GM18867 (cell line): ENCODE measurements around the gene NACA.
"Not testable (repeated sequence)": the region's sequence is repeated elsewhere in the genome, so short reads cannot be mapped to it uniquely, and the experiment has no call there.

Experiments used
- ATAC-seq: cut with Tn5 transposase; IDR thresholded peaks from one replicate; pipeline ENCODE4 v1.9.1; 2021; ENCODE audit warnings: mild to moderate bottlenecking, moderate library complexity; ENCODE audit not compliant: unreplicated experiment

NACA gene

DNA sequence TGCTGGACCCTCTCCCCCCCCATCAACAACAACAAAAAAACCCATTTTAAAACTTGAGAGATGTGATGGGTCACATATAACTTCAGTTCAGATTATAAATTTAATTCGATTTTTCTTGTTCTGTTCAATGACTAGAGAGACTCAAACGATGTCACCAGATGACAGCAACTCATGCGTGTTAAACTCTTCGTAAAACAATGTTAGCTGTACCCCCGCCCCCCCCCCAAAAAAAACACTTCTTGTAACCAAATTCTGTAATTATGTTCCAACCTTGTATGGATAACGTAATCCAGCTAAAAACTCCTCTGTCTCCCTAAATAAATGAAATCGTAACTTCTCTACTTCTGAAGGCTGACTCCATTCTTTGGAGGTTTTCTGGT lies 614 bp upstream of the NACA start:
- no peak for ATAC-seq

DNA sequence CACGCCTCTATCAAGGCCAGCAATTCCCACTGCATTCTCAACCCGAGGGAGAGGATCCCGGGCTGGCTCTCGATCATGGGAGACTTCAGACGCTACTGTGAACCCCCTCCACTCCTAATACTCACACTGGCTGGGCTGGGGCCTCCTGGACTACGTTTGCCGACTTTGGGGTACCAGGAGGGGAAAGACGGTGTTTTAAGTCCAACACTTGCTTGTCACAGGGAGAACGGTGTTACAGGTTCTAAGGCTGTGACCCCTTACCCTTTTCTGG lies 463 bp downstream of the NACA start:
- peak; percentile 2 for ATAC-seq

DNA sequence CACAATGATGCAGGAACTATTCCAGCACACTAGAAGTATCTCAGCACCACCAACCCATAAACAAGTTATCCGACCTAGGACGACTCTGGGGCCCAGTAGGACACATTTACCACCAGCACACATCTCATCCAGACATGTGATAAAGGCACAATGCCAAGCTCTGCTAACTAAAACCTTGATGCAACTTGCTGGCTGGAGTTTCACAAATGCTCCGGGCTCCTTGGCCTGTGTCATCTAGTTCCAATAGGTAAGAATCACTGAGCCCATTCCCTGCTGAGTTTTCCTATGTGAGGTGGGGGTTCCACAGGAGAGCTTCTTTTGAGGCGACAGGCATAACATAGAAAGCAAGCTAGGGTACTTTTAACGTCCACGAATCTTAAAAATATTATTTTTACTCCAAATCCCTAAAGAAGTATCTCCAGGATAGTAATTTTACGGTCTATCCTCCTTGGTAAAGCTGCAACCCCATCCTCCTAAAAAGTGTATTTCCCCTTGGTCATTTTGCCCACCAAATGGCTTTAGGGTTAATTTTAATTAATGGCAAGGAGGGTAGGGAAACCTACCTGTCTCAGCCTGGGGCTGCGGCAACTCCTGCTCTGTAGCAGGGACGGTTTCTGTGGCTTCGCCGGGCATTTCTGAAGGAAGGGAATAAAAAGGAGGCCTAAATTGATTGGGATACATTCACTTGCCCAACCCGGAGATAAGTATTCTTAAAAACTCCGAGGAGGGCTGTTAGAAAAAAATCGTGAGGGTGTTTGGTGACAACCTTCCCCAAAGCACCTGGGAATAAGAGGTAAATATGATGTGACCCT lies 1.0 kb downstream of the NACA start:
- ATAC-seq = no peak

DNA sequence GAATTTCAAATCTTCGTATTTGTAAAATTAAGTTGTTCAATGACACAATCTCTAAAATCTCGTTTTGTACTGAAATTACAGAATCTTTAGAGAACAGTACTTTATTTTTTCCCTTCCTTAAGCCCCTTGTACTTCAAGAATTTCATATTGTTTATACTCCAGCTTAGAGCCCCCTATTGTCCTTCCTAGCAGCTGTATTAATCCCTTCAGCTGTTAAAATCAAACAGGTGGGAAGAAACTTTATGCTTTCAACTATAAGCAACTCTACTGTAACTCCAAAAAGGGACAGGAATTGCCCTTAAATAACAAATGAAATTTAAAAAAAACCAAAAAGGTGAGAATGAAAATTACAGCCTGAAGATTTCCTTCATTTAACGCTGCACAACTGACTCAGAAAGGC lies 1.7 kb downstream of the NACA start:
- no peak for ATAC-seq

DNA sequence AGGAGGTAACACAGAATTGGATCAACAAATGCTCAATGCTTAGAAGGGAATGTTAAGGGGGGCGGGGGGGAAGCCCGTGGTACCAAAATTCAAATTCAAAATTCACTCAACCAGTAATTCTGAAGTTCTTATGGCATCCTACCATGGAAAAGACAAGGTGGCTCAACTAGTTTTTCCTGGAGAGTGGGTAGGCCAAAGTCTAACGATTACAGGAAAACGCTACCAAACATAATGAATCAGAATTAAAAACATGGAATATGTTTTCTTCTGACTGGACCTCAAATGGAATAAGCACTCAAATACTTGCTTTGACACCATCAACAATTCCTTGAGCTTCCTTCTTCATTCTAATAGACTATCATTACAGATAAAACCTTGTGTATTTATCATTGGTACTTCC lies 2.3 kb downstream of the NACA start:
- no peak for ATAC-seq

DNA sequence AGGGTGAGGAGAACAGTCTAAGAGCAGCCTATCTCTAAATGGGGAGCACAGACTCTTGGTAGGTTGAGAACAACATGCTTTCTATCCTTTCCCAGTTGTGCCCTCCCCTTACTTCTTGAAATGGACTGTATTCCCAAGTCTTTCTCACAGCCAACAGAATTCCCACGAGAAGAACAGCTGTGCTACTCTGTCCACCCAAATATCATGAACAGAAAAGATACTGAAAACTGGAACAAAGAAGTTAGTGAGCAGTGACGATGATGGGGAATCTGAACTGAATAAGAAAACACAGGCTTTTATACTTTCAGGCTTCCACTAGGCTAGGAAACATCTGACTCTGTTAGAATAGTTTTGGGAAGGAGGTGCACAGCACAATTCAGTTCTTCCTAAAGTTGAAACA lies 3.4 kb downstream of the NACA start:
- no peak for ATAC-seq

DNA sequence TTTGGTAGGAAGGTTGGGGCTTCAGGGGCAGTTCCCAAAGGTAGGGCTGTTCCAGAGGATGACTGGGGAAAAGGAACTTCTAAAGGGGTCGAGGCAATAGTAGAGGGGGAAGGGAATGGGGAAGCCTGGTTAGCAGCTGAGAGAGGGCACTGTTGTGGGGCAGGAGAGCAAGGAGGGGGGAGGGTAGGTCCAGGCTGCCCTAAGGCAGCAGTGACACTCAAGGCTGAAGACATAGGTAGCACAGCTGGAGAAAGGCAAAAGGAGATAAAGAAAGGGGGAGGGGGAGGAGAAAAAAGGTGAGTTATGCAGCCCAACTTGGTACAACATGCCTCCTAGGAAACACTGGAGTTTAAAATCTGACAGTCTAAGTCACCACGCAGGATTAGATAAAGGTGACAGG lies 3.9 kb downstream of the NACA start:
- no peak for ATAC-seq

DNA sequence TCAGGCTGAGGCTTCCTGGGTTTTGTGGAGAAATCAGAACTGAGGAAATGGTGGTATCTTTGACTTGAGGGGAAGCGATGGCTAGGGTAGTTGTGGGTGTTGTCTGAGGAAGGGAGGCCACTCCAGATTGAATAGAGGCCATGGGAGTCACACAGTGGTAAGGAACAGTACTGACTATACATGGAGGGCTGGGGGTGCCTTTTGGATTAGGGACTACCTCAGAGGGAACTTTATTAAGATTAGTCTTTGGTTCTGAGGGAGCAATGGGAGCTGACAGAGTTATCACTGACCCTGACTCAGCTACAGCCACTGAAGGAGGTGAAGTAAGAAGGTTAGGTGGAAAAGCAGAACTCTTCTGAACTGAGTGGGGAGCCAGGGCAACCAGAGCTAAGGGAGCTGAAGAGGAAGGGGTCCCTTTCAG lies 4.4 kb downstream of the NACA start:
- ATAC-seq = no peak

DNA sequence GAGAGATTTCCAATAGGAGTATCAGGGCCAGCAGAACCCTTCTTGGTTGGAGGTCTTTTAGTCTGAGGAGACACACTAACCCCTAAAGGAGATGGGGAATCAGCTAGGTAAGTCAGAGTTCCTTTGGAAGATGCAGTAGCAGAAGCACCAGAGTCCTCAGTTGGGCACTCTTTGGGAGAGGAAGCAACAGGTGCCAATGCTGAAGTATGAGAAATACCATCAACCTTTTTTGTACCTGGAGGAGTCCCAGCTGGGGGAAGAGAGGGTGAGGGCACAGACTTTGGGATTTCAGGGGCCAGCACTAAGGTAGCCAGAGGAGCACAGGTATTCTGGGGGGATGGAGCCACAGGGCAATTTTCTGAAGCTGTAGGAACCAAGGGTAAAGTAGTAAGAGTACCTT lies 6.0 kb downstream of the NACA start:
- ATAC-seq = no peak

DNA sequence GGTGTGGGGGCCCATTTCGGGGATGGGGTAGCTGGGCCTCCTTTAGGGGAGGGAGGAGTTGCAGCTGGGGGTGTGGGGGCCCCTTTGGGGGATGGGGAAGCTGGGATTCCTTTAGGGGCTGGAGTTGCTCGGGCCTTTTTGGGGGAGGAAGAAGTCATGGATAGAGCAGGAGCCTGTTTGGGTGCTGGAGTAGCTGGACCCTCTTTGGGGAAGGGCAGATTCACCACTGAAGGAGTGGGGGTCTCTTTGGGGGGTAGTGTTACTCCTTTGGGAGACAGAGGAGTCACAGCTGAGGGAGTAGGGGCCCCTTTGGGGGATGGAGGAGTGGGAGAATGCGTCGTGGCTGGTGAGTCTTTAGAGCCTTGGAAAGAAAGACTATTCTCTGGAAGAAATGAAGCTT lies 6.5 kb downstream of the NACA start:
- ATAC-seq = no peak

DNA sequence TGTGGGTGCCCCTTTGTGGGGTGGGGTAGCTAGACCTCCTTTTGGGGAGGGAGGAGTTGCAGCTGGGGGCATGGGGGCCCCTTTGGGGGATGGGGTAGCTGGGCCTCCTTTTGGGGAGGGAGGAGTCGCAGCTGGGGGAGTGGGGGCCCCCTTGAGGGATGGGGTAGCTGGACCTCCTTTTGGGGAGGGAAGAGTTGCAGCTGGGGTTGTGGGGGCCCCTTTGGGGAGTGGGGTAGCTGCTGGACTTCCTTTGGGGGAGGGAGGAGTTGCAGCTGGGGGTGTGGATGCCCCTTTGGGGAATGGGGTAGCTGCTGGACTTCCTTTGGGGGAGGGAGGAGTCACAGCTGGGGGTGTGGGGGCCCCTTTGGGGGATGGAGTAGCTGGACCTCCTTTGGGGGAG lies 7.0 kb downstream of the NACA start:
- ATAC-seq = no peak

DNA sequence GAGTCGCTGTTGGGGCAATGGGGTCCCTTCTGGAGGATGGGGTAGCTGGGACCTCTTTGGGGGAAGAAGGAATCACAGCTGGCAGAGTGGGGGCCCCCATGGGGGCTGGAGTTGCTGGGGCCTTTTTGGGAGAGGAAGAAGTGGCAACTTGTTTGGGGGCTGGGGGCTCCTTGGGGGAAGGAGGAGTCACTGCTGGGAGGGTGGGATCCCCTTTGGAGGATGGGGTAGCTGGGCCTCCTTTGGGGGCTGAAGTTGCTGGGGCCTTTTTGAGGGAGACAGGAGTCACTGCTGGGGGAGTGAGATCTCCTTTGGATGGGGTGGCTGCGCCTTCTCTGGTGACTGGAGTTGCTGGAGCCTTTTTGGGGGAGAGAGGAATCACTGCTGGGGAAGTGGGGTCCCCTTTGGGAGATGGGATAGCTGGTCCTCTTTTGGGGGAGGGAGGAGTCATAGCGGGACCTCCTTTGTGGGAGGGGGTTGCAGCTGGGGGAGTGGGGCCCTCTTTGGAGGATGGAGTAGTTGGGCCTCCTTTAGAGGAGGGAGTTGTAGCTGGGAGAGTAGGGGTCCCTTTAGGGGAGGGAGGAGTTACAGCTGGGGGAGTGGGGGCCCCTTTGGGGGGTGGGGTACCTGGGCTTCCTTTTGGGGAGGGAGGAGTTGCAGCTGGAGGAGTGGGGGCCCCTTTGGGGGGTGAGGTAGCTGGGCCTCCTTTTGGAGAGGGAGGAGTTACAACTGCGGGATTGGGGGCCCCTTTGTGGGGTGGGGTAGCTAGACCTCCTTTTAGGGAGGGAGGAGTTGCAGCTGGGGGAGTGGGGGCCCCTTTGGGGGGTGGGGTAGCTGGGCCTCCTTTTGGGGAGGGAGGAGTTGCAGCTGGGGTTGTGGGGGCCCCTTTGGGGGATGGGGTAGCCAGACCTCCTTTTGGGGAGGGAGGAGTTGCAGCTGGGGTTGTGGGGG lies 7.9 kb downstream of the NACA start:
- ATAC-seq = no peak

DNA sequence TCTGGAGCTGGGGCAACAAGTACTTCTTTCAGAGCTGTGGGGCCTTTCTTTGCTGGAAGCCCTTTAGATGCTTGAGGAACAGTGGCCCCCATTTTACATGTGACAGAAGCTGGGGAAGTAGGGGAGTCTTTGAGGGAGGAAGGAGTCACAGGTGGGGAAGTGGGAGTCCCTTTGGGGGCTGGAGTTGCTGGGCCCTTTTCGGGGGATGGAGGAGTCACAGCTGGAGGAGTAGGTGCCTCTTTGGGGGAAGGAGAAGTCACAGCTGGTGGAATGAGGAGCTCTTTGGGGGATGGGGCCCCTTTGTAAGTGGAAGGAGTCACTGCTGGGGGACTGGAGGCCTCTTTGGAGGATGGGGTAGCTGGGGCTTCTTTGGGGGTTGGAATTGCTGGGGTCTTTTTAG lies 8.6 kb downstream of the NACA start:
- no peak for ATAC-seq

DNA sequence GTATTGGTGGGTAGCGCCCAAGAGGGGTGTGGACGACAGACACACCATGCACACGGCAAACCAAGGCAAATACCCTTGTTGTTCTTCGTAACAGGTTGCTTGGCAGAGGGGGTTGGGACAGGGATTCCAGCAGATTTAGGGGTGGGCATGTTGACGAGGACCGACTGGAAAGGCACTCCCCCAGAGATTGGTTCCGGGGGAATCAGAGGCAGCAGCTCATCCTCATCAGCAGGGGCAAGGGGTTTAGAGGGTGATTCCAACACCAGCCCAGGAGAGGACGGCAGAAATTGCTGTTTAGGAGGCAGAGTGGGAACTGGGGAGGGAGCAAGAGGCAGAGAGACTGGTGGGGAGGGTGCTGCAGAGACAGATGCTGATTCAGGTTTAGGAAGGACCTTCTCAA lies 9.3 kb downstream of the NACA start:
- ATAC-seq = no peak

DNA sequence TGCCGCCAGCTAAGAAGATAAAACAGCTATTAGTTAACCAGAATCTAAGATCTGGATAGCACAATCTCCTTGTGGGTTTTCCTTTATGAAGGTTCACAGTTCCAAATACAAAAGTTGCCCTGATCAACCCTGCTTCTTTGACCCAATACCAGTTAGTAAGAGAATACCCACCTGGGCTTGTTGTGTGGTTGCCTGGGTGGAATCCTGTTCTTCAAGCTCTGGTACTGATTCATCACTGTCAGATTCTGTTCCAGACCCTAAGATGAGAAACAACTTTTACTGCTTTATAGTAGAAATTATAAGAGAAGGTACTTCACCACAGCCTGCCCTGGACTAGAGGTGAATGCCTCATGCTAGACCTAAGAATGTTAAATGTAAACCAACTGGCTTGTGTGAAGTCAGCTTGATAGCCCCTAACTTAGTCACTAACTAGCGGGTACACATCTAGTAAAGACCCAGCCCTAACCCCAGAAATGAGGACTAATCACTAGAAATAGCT lies 10.6 kb downstream of the NACA start:
- ATAC-seq = no peak

DNA sequence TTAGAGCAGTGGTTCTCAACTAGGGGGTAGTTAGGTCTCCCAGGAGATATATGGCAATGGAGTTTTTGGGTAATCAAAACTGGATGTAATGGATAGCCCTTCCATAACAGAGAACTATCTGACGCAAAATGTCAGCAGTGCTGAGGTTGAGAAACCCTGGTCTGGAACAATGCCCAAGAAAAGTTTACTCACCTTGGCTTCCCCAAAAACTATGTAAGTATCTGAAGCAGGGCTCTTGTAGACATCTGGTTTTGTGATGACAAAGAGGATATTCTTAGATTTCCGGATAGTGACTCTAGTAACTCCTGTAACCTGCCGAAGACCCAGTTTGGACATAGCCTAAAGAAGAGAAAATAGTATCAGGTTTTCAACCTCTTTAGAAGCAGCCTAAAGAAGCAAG lies 11.8 kb downstream of the NACA start:
- no peak for ATAC-seq

DNA sequence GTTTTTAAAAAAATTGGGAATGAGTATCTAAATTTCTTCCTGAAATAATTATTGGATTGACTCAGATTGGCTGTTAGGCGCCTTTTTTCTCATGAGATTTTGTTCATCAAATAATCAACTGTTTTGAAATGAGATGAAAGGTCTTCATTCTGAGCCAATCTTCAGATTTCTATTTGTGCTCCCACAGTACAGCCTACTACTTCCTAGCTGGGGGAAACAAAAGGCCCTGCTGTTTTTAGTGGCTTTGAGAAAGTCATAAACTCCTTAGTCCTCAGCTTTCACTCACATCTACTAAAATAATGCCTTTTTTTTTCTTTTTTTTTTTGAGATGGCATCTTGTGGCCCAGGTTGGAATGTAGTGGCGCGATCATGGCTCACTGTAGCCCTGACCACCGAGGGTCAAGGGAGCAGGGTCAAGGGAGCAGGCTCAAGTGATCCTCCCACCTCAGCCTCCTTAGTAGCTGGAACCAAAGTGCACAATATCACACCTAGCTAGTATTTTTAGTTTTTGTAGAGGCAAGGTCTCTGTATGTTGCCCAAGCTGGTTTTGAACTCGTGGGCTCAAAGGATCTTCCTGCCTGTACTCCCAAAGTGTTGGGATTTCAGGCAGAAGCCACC lies 15.2 kb downstream of the NACA start:
- ATAC-seq = no peak

DNA sequence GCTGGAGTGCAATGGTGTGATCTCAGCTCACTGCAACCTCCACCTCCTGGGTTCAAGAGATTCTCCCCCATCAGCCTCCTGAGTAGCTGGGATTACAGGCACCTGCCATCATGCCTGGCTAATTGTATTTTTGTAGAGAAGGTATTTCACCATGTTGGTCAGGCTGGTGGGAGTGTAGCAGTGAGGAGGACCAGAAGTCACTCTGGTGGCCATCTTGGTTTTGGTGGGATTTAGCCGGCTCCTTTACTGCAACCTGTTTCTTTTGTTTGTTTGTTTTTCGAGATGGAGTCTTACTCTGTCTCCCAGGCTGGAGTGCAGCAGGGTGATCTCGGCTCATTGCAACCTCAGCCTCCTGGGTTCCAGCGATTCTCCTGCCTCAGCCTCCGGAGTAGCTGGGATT lies 20.6 kb downstream of the NACA start:
- not testable (repeated sequence) for ATAC-seq

DNA sequence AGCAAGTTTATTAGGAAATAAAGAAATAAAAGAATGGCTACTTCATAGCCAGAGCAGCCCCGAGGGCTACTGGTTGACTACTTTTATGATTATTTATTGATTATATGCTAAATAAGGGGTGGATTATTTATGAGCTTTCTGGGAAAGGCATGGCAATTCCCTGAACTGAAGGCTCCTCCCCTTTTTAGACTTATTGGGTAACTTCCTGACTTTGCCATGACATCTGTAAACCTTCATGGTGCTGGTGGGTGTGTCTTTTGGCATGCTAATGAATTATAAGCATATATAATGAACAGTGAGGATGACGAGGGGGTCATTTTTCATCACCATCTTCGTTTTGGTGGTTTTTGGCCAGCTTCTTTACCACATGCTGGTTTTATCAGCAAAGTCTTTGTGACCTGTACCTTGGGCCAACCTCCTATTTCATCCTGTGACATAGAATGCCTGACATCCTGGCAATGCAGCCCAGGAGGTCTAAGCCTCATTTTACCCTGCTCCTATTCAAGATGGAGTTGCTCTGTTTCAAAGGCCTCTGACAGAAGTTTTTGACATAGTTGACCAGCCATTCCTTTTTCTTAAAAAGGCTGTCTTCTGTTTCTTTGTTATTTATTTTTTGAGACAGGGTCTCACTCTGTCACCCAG lies 26.0 kb downstream of the NACA start:
- no peak for ATAC-seq

DNA sequence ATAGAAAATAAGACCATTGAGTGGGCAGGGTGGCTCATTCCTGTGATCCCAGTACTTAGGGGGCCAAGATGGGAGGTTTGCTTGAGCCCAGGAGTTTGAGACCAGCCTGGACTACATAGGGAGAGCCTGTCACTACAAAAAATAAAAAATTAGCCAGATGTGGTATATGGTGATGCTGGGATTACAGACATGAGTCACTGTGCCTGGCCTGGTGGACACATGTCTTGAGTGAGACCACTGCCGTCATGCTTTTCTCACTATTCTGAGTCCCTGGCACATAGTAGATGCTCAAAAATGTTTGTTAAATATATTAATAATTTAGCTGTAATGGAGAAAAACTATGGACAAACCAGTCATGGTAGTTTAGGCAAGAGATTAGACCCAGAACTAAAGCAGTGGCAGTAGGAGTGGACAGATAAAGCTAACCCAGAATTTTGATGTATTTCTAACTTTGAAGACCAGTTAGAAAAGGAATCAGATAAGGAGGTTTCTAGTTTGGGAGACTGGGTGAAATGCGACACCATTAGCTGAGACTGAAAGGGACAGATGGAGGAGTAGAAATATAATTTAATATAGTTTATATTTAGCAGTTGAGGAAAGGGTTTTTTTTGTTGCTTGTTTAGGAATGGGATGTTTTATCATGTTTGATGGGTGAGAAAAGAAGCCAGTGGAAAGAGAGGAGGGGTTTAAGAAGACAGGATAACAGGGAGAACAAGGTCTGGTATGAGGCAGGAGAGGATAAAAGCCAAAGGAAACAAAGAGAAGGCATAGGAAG lies 29.6 kb downstream of the NACA start:
- ATAC-seq = no peak

DNA sequence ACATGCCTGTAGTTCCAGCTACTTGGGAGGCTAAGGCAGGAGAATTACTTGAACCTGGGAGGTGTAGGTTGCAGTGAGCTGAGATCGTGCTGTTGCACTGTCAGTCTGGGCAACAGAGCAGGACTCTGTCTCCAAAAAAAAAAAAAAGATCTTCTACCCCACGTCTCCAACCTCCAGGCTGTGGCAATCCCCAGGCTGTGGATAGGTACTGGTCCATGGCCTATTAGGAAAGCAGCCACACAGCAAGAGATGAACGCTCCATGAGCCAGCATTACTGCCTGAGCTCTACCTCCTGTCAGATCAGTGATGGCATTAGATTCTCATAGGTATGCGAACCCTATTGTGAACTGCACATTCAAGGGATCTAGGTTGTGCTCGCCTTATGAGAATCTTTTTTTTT lies 30.9 kb downstream of the NACA start:
- ATAC-seq = no peak
